Measurements from ENCODE around the gene TRPM4.
"Not testable (repeated sequence)": the region's sequence is repeated elsewhere in the genome, so short reads cannot be mapped to it uniquely, and the experiment has no call there.

The TRPM4 gene

DNA sequence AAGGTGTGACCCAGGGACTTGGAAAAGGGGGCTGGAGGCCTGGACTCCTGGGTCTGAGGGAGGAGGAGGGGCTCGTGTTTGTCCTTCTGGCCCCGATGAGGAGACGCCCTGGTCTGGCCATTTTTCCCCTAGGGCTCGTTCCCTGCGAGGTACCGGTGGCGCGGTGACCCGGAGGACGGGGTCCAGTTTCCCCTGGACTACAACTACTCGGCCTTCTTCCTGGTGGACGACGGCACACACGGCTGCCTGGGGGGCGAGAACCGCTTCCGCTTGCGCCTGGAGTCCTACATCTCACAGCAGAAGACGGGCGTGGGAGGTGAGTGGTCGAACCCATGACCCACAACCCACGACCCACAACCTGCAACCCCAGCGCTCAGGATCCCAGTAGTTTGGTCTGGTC lies 10.8 kb downstream of the TRPM4 start:
- H3K27ac ChIP-seq: no peak overlapping the region
- TF ChIP-seq, protein P1, sequence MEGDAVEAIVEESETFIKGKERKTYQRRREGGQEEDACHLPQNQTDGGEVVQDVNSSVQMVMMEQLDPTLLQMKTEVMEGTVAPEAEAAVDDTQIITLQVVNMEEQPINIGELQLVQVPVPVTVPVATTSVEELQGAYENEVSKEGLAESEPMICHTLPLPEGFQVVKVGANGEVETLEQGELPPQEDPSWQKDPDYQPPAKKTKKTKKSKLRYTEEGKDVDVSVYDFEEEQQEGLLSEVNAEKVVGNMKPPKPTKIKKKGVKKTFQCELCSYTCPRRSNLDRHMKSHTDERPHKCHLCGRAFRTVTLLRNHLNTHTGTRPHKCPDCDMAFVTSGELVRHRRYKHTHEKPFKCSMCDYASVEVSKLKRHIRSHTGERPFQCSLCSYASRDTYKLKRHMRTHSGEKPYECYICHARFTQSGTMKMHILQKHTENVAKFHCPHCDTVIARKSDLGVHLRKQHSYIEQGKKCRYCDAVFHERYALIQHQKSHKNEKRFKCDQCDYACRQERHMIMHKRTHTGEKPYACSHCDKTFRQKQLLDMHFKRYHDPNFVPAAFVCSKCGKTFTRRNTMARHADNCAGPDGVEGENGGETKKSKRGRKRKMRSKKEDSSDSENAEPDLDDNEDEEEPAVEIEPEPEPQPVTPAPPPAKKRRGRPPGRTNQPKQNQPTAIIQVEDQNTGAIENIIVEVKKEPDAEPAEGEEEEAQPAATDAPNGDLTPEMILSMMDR (conservative IDR thresholded peaks at IDR 0.05): no peak

DNA sequence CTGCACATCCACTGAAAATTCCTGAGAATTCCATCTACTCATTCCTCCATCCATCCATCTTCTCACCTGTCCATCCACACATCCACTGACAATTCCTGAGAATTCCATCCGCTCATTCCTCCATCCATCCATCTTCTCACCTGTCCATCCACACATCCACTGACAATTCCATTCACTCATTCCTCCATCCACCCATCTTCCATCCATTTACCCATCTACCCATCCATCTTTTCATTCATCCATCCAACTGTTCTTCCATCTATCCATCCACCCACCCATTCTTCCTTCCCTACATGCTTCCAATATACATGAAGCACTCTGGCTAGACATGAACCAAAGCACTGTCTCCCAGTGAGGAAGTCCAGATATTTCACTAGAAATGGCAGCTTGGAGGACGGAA lies 15.6 kb downstream of the TRPM4 start:
- H3K27ac ChIP-seq: no peak overlapping the region
- TF ChIP-seq, protein P1 (conservative IDR thresholded peaks at IDR 0.05): no peak
- no peak for TF ChIP-seq ZFX (IDR thresholded peaks at IDR 0.05)

DNA sequence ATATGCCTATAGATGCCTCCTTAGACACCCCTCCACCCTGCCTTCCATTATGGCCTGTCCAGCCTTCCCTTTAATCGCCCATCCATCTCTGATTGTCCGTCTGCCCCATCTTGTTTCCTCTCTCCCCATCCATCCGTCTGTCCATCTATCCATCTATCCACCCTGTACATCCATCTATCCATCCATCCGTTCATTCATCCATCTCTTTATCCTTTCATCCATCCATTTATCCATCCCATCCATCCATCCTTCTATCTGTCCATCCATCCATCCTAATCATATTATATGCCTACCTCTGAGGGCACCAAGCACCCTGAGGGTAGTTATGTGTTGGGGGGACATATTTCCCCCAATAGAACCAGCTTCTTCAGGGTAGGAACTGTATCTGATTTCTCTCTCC lies 23.1 kb downstream of the TRPM4 start:
- no peak for TF ChIP-seq ZFX (IDR thresholded peaks at IDR 0.05)
- TF ChIP-seq, protein P1 (conservative IDR thresholded peaks at IDR 0.05): no peak

DNA sequence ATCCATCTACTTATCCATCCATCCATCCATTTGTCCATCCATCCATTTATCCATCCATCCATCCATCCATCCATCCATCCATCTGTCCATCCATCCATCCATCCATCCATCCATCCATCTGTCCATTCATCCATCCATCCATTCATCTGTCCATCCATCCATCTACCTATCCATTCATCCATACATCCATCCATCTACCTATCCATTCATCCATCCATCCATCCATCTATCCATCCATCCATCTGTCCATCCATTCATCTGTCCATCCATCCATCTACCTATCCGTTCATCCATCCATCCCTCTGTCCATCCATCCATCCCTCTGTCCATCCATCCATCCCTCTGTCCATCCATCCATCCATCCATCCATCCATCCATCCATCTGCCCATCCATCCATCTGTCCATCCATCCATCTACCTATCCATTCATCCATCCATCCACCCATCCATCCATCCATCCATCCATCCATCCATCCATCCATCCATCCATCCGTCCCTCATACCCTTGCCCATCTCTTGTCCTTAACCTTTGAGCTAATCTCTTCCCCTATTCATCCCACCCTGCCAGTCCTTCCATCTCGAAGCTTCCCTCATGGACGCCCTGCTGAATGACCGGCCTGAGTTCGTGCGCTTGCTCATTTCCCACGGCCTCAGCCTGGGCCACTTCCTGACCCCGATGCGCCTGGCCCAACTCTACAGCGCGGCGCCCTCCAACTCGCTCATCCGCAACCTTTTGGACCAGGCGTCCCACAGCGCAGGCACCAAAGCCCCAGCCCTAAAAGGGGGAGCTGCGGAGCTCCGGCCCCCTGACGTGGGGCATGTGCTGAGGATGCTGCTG lies 24.6 kb downstream of the TRPM4 start:
- not testable (repeated sequence) for H3K27ac ChIP-seq

More for the DNA sequence above, 23.1 kb downstream of the TRPM4 start:
- H3K27ac ChIP-seq: no peak overlapping the region

DNA sequence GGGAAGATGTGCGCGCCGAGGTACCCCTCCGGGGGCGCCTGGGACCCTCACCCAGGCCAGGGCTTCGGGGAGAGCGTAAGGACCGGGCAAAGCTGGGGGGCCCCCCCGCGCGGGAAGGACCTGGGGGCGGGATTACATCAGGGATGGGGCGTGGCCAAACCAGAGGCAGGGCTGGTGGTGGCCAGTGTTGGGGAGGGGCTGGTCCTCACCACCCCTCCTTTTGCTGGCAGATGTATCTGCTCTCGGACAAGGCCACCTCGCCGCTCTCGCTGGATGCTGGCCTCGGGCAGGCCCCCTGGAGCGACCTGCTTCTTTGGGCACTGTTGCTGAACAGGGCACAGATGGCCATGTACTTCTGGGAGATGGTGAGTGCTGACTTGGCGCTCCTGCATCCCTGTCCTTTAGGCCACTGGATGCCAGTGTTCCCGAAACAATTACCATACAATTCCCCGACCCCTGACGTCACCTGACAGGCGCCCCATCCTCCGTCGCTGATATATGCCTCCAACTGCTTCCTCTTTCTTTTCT lies 25.3 kb downstream of the TRPM4 start:
- no peak for TF ChIP-seq ZFX (IDR thresholded peaks at IDR 0.05)
- TF ChIP-seq, protein P1 (conservative IDR thresholded peaks at IDR 0.05): no peak
- no peak overlapping the region for H3K27ac ChIP-seq

DNA sequence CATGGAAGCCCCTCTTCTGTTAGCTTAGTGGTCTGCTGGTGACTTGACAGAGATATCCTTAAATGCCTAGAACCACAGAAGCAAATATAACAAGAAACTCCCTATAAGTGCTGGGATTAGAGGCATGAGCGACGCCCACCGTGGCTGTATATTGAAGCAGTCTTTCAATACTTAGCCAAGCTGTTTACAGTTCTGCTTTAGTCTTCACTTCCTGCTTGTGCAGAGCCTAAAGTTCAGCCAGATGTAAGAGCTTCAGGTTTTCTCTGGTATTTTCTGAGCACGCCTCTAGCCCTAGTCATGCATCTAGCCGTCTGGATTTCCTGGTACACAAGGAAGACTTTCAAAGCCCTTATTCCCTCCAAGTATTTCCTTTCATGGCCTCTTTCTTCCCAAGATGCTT lies 28.5 kb downstream of the TRPM4 start:
- TF ChIP-seq ZFX (IDR thresholded peaks at IDR 0.05): no peak
- TF ChIP-seq, protein P1 (conservative IDR thresholded peaks at IDR 0.05): no peak

DNA sequence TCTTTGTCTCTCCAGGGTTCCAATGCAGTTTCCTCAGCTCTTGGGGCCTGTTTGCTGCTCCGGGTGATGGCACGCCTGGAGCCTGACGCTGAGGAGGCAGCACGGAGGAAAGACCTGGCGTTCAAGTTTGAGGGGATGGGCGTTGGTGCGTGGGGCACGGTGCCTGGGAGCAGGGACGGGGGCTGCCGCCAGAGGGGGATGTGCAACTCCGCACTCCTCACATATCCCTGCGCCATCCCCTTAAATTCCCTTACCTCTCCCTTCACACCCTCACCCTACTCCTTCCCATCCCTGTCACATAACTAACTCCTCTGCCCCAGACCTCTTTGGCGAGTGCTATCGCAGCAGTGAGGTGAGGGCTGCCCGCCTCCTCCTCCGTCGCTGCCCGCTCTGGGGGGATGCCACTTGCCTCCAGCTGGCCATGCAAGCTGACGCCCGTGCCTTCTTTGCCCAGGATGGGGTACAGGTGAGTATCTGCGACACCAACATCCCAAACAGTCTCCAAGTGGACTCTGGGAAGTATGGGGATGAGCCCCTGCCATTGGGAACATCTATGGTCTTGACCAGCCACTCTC lies 31.1 kb downstream of the TRPM4 start:
- no peak overlapping the region for H3K27ac ChIP-seq
- TF ChIP-seq ZFX (IDR thresholded peaks at IDR 0.05): no peak
- TF ChIP-seq, protein P1 (conservative IDR thresholded peaks at IDR 0.05): no peak

More for the DNA sequence above, 28.5 kb downstream of the TRPM4 start:
- H3K27ac ChIP-seq: no peak overlapping the region

Data from C4-2B (cell line).